NOMO-1 treated with DMSO at 0.1 percent for 48 hours (cell line): Measurements from ENCODE around the gene STIP1.
A peak's percentile ranks its signal among the peaks of the same experiment; 100 is the strongest.

ENCODE experiments used
- DNase-seq: peaks from one replicate; lab custom pipeline; 2025; ENCODE audit not compliant: unreplicated experiment; lab: John Stamatoyannopoulos, UW

Gene STIP1

GRCh38 chr11:64196626-64197025, 10.7 kb downstream of the STIP1 start:
- DNase-seq: no peak

- DNase-seq: no peak
These were observed 12.5 kb downstream of the STIP1 start for GRCh38 chr11:64198511-64198910.

GRCh38 chr11:64201543-64201942, 15.6 kb downstream of the STIP1 start:
- DNase-seq: no peak

GRCh38 chr11:64202992-64203391, 17.0 kb downstream of the STIP1 start:
- DNase-seq: no peak

GRCh38 chr11:64203421-64204079, 17.6 kb downstream of the STIP1 start:
- no peak for DNase-seq

GRCh38 chr11:64204080-64204440, 18.1 kb downstream of the STIP1 start:
- no peak for DNase-seq

- DNase-seq: peak; percentile 83
These were observed 18.6 kb downstream of the STIP1 start for GRCh38 chr11:64204464-64204989.

- peak; percentile 52 for DNase-seq
These were observed 20.7 kb downstream of the STIP1 start, which contains the start of gene FERMT3 for GRCh38 chr11:64206457-64207255. FERMT3 (plus strand) TSS chr11:64206721; CDS start chr11:64207365, 644 bp downstream.

- peak; percentile 90 for DNase-seq
These were observed 21.5 kb downstream of the STIP1 start for GRCh38 chr11:64207256-64208085.

- no peak for DNase-seq
These were observed 22.3 kb downstream of the STIP1 start for GRCh38 chr11:64208086-64208795.

GRCh38 chr11:64208796-64209562, 23.0 kb downstream of the STIP1 start:
- no peak for DNase-seq

- DNase-seq: no peak
These were observed 23.5 kb downstream of the STIP1 start for GRCh38 chr11:64209563-64209843.

- no peak for DNase-seq
These were observed 24.5 kb downstream of the STIP1 start for GRCh38 chr11:64210301-64211020.

GRCh38 chr11:64211181-64211872, 25.4 kb downstream of the STIP1 start:
- DNase-seq: no peak

GRCh38 chr11:64216879-64217278, 30.9 kb downstream of the STIP1 start:
- DNase-seq: no peak

- DNase-seq: no peak
These were observed 32.8 kb downstream of the STIP1 start for GRCh38 chr11:64218628-64219353.

GRCh38 chr11:64219354-64219684, 33.3 kb downstream of the STIP1 start:
- no peak for DNase-seq

- DNase-seq: no peak
These were observed 33.8 kb downstream of the STIP1 start for GRCh38 chr11:64219755-64220154.
